ENCODE results near the gene FGD6. TPM values are rescaled to one million over a fixed set of nuclear protein-coding genes. Genes with fewer than 3 reads are reported as not detected.

Gene FGD6
- total RNA-seq: 31.5 and 40.9 TPM in 2 replicates

DNA sequence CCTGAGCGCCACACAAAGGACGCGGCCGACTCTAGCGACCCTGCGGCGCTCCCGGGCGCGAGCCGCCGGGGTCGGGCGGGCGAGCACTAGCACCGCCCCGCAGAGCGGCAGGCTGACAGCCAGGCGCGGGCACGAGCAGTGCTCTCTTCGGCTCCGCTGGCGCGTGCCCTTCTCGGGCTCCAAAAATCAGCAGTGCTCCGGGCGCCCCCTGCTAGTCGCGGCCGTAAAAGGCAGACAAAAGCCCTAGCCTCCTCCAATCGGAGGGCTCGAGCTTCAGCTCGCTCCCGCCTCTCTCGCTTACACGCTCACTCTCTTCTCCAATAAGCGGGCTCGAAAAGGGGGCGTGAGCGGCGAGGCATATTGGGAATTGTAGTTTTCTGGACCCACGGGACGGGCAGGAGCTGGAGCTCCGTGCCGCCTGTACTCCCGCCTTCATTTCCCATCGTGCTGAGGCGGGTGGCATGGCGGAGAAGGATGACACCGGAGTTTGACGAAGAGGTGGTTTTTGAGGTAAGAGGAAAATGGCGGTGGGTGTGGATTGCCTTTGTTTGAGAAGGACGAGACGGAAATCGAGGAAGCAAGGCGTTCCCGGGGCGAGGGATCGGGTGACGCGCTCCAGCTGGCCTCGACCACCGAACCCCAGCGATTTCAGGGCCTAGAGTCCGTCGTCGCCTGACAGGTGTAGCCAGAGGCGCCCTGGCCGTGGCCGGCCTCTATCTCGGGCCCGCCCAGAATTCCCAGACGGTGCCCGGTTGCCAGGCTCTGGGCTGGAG is at the start of gene FGD6, which contains the start of gene VEZT:
TSS of gene FGD6 (minus strand) at position 91 of the 773 bp plus-strand sequence. CDS start 227 bp downstream, outside the sequence.
TSS of gene VEZT (plus strand) at position 431 of the 773 bp plus-strand sequence. CDS start at position 475, 44 bp downstream.
- TF ChIP-seq, protein P1, sequence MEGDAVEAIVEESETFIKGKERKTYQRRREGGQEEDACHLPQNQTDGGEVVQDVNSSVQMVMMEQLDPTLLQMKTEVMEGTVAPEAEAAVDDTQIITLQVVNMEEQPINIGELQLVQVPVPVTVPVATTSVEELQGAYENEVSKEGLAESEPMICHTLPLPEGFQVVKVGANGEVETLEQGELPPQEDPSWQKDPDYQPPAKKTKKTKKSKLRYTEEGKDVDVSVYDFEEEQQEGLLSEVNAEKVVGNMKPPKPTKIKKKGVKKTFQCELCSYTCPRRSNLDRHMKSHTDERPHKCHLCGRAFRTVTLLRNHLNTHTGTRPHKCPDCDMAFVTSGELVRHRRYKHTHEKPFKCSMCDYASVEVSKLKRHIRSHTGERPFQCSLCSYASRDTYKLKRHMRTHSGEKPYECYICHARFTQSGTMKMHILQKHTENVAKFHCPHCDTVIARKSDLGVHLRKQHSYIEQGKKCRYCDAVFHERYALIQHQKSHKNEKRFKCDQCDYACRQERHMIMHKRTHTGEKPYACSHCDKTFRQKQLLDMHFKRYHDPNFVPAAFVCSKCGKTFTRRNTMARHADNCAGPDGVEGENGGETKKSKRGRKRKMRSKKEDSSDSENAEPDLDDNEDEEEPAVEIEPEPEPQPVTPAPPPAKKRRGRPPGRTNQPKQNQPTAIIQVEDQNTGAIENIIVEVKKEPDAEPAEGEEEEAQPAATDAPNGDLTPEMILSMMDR (IDR thresholded peaks at IDR 0.05; ENCODE audit: insufficient read depth, low read length, poor library complexity, severe bottlenecking): peak; percentile 63
- DNase-seq (ENCODE audit: low read depth): peak; percentile 97
- Histone ChIP-seq H3K36me3 (ENCODE audit: control insufficient read depth, insufficient read depth, low read length) (no peaks in the 10 kb centered on the region), H3K4me3 (ENCODE audit: low read depth, low read length) (peak within 1 kb of the TSS; percentile 94), H3K27me3 (ENCODE audit: control insufficient read depth, insufficient read depth, low read length) (no peaks in the 10 kb centered on the region)

DNA sequence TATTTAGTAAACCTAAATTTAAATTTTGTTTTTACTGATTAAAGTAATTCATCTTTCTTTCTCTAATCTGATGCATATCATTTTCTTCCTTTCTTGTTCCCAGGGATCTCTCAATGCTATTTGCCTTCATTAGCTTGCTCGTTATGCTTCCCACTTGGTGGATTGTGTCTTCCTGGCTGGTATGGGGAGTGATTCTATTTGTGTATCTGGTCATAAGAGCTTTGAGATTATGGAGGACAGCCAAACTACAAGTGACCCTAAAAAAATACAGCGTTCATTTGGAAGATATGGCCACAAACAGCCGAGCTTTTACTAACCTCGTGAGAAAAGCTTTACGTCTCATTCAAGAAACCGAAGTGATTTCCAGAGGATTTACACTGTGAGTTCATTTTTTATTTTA is 49.0 kb upstream of the FGD6 start:
- Histone ChIP-seq H3K36me3 (ENCODE audit: control insufficient read depth, insufficient read depth, low read length) (no peaks in the 10 kb centered on the region), H3K4me3 (ENCODE audit: low read depth, low read length) (no peak overlapping the region)
- TF ChIP-seq, protein P1 (IDR thresholded peaks at IDR 0.05; ENCODE audit: insufficient read depth, low read length, poor library complexity, severe bottlenecking): no peak

DNA sequence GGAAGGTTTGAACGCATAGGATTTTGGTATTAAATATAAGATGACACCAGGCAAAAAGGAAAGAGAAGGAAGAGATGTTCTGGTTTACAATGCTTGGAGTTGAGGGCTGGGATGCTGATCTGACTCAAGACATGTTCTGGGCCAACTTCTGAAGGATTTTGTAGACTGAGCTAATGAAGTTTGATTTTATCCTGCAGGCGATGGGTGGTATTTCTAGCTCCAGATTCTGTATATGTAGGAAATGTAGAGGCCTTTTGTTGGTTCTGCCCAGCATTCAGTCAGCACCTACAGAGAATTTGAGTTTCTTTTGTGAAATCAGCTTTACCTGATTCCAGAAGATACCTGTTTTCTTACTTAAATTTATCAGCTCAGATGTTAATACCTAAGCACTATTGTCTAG is 48.5 kb upstream of the FGD6 start:
- TF ChIP-seq, protein P1 (IDR thresholded peaks at IDR 0.05; ENCODE audit: insufficient read depth, low read length, poor library complexity, severe bottlenecking): no peak
- H3K36me3 ChIP-seq (ENCODE audit: control insufficient read depth, insufficient read depth, low read length): no peaks in the 10 kb centered on the region
- no peak for DNase-seq (ENCODE audit: low read depth)

More for the DNA sequence above, 49.0 kb upstream of the FGD6 start:
- no peak for DNase-seq (ENCODE audit: low read depth)
- H3K27me3 ChIP-seq (ENCODE audit: control insufficient read depth, insufficient read depth, low read length): no peaks in the 10 kb centered on the region

DNA sequence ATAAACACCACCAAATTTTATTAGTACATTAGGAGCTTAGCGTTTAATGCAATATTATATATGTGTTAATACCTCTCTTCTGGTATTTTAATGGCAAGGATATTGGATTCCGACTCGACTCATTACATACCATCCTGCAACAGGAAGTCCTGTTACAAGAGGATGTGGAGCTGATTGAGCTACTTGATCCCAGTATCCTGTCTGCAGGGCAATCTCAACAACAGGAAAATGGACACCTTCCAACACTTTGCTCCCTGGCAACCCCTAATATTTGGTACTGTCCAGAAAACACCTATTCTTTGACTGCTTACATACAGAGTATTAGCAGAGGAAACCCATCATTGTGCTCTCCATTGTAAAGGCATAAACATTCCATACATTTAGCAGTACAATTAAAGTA is 45.5 kb upstream of the FGD6 start:
- Histone ChIP-seq H3K27me3 (ENCODE audit: control insufficient read depth, insufficient read depth, low read length) (no peaks in the 10 kb centered on the region), H3K4me3 (ENCODE audit: low read depth, low read length) (no peak overlapping the region), H3K36me3 (ENCODE audit: control insufficient read depth, insufficient read depth, low read length) (no peaks in the 10 kb centered on the region)
- no peak for DNase-seq (ENCODE audit: low read depth)
- TF ChIP-seq, protein P1 (IDR thresholded peaks at IDR 0.05; ENCODE audit: insufficient read depth, low read length, poor library complexity, severe bottlenecking): no peak

More for the DNA sequence above, 48.5 kb upstream of the FGD6 start:
- Histone ChIP-seq H3K27me3 (ENCODE audit: control insufficient read depth, insufficient read depth, low read length) (no peaks in the 10 kb centered on the region), H3K4me3 (ENCODE audit: low read depth, low read length) (no peak overlapping the region)

DNA sequence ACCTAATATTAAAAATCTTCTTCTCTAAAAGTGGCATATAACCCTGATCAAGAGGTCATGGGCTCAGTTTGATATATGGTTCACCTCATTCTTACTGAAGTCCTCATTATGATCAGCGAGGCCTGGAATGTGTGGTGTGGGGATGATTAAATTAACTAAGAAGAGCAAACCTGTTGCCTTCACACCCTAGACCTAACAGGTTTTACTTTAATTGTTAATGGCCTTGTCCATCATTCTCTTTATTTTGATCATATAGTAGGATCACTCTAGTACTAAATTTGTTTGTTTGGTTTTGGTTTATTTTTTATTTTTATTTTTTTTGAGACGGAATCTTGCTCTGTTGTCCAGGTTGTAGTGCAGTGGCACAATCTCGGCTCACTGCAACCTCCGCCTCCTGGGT is 43.8 kb upstream of the FGD6 start:
- no peak overlapping the region for H3K4me3 ChIP-seq (ENCODE audit: low read depth, low read length)
- H3K27me3 ChIP-seq (ENCODE audit: control insufficient read depth, insufficient read depth, low read length): no peaks in the 10 kb centered on the region
- DNase-seq (ENCODE audit: low read depth): no peak
- H3K36me3 ChIP-seq (ENCODE audit: control insufficient read depth, insufficient read depth, low read length): no peaks in the 10 kb centered on the region
- TF ChIP-seq, protein P1 (IDR thresholded peaks at IDR 0.05; ENCODE audit: insufficient read depth, low read length, poor library complexity, severe bottlenecking): no peak

Measured in kidney epithelial cell (primary cell).